ENCODE results near the gene DGKB.

DGKB gene

DNA sequence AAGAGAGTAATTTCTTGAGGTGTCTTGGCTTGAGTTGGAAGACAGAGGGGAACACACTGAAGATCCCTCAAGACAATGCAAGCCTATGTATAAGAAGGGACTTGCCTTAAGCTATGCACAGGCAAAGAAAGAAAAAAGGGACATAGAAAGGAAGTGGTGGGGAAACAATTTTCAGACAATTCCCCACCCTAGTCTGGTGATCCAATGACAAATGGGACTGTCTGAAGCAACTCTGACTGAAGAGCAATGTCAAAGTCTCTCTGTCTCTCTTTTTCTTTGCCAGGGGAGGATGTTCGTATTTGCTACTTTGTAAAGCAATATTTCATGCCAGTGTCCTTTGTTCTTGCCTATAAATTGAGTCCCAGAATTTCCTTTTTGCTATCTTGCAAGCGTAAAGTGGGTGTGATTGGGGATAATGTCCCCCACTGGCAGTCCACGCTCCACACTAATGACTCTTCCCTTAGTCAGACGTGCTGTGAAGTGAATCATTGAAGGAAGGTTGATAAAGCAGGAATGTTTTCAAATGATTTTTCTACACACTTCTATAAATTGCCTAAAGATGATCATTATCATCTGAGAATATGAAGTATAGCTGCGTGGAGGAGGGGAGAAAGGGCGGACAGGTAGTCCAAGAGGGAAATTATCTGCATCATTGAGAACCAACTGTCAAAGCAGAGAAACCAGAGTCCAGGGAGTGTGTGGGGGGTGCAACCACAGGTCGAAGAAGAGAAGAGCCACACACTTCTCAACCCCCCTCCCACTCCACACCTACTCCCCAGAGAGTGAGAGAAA lies 669.3 kb downstream of the DGKB start:
- Histone ChIP-seq H3K36me3 (ENCODE audit: control insufficient read depth, insufficient read depth, low read length) (no peaks in the 10 kb centered on the region), H3K27me3 (ENCODE audit: control insufficient read depth, insufficient read depth, low read length) (no peaks in the 10 kb centered on the region), H3K9ac (ENCODE audit: low read length) (no peak overlapping the region), H3K4me1 (ENCODE audit: control insufficient read depth, insufficient read depth, low read length) (no peaks in the 10 kb centered on the region), H3K4me3 (ENCODE audit: low read length) (no peak overlapping the region), H3K9me3 (ENCODE audit: control insufficient read depth, low read length) (no peaks in the 10 kb centered on the region)

GRCh38 chr7:14229047-14229446 lies 673.5 kb downstream of the DGKB start:
- no peaks in the 10 kb centered on the region for H3K36me3 ChIP-seq (ENCODE audit: control insufficient read depth, insufficient read depth, low read length)
- no peak overlapping the region for H3K9ac ChIP-seq (ENCODE audit: low read length)
- H3K4me1 ChIP-seq (ENCODE audit: control insufficient read depth, insufficient read depth, low read length): no peaks in the 10 kb centered on the region
- no peaks in the 10 kb centered on the region for H3K9me3 ChIP-seq (ENCODE audit: control insufficient read depth, low read length)
- H3K27me3 ChIP-seq (ENCODE audit: control insufficient read depth, insufficient read depth, low read length): no peaks in the 10 kb centered on the region
- no peak overlapping the region for H3K4me3 ChIP-seq (ENCODE audit: low read length)

DNA sequence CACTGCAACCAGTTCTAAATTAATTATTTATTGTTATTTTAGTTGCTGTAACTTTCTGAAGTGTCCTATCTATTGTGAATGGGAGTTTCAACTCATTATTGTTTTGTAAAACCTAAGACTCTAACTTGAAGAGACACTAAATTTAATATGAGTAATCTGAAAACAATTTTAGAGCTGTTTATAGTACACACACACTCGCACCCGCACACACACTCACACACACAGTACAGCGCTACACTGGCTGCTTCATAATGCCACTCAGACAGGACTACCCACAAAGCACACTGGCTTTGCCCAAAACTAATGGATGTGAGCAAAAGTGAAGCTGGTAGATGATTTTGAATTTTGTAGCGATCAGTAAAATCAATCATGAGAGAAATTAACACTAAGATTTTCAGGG lies 674.2 kb downstream of the DGKB start:
- no peaks in the 10 kb centered on the region for H3K27me3 ChIP-seq (ENCODE audit: control insufficient read depth, insufficient read depth, low read length)
- H3K4me1 ChIP-seq (ENCODE audit: control insufficient read depth, insufficient read depth, low read length): no peaks in the 10 kb centered on the region
- H3K36me3 ChIP-seq (ENCODE audit: control insufficient read depth, insufficient read depth, low read length): no peaks in the 10 kb centered on the region
- H3K9ac ChIP-seq (ENCODE audit: low read length): no peak overlapping the region
- H3K4me3 ChIP-seq (ENCODE audit: low read length): no peak overlapping the region
- no peaks in the 10 kb centered on the region for H3K9me3 ChIP-seq (ENCODE audit: control insufficient read depth, low read length)

- H3K27me3 ChIP-seq (ENCODE audit: control insufficient read depth, insufficient read depth, low read length): no peaks in the 10 kb centered on the region
- H3K9me3 ChIP-seq (ENCODE audit: control insufficient read depth, low read length): no peaks in the 10 kb centered on the region
- no peak overlapping the region for H3K9ac ChIP-seq (ENCODE audit: low read length)
- no peaks in the 10 kb centered on the region for H3K4me1 ChIP-seq (ENCODE audit: control insufficient read depth, insufficient read depth, low read length)
- no peak overlapping the region for H3K4me3 ChIP-seq (ENCODE audit: low read length)
- H3K36me3 ChIP-seq (ENCODE audit: control insufficient read depth, insufficient read depth, low read length): no peaks in the 10 kb centered on the region
Observed at GRCh38 chr7:14226126-14226525, 676.4 kb downstream of the DGKB start.

- Histone ChIP-seq H3K9ac (ENCODE audit: low read length) (no peak overlapping the region), H3K27me3 (ENCODE audit: control insufficient read depth, insufficient read depth, low read length) (no peaks in the 10 kb centered on the region), H3K9me3 (ENCODE audit: control insufficient read depth, low read length) (no peaks in the 10 kb centered on the region), H3K36me3 (ENCODE audit: control insufficient read depth, insufficient read depth, low read length) (no peaks in the 10 kb centered on the region), H3K4me3 (ENCODE audit: low read length) (no peak overlapping the region), H3K4me1 (ENCODE audit: control insufficient read depth, insufficient read depth, low read length) (no peaks in the 10 kb centered on the region)
Observed at GRCh38 chr7:14219125-14219524, 683.4 kb downstream of the DGKB start.

GRCh38 chr7:14218338-14218737 lies 684.2 kb downstream of the DGKB start:
- Histone ChIP-seq H3K9me3 (ENCODE audit: control insufficient read depth, low read length) (no peaks in the 10 kb centered on the region), H3K4me1 (ENCODE audit: control insufficient read depth, insufficient read depth, low read length) (no peaks in the 10 kb centered on the region), H3K36me3 (ENCODE audit: control insufficient read depth, insufficient read depth, low read length) (no peaks in the 10 kb centered on the region), H3K4me3 (ENCODE audit: low read length) (no peak overlapping the region), H3K9ac (ENCODE audit: low read length) (no peak overlapping the region), H3K27me3 (ENCODE audit: control insufficient read depth, insufficient read depth, low read length) (no peaks in the 10 kb centered on the region)

DNA sequence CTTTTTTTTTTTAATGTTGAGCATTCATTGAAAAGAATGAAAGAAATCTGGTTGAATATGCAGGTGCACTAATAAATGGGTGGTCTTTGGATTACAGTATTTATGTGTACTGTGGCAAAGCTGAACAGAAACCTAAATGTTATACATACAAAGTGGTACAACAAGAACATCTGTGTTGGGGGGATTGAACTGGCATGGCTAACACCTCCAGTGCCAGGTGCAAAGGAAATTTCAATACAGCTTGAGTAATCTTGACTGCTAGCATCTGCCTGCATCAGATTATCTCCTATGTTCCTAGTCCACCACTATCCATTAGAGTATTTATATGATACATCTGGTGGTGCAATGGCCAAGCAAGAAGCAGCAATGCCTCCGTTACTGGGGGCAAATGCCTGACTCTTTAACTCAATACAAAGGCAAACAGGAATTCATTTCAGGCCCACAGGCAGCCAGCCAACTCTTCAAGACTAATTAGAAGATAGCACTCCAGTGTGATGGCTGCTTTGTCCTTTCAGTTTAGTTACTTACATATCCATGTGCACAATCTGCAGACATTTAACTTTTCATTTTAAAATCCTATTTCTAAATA lies 692.6 kb downstream of the DGKB start:
- Histone ChIP-seq H3K4me1 (ENCODE audit: control insufficient read depth, insufficient read depth, low read length) (no peaks in the 10 kb centered on the region), H3K36me3 (ENCODE audit: control insufficient read depth, insufficient read depth, low read length) (no peaks in the 10 kb centered on the region), H3K4me3 (ENCODE audit: low read length) (no peak overlapping the region), H3K27me3 (ENCODE audit: control insufficient read depth, insufficient read depth, low read length) (no peaks in the 10 kb centered on the region), H3K9ac (ENCODE audit: low read length) (no peak overlapping the region), H3K9me3 (ENCODE audit: control insufficient read depth, low read length) (no peaks in the 10 kb centered on the region)

- no peak overlapping the region for H3K4me3 ChIP-seq (ENCODE audit: low read length)
- H3K4me1 ChIP-seq (ENCODE audit: control insufficient read depth, insufficient read depth, low read length): no peaks in the 10 kb centered on the region
- no peaks in the 10 kb centered on the region for H3K27me3 ChIP-seq (ENCODE audit: control insufficient read depth, insufficient read depth, low read length)
- H3K36me3 ChIP-seq (ENCODE audit: control insufficient read depth, insufficient read depth, low read length): no peaks in the 10 kb centered on the region
- no peaks in the 10 kb centered on the region for H3K9me3 ChIP-seq (ENCODE audit: control insufficient read depth, low read length)
- H3K9ac ChIP-seq (ENCODE audit: low read length): no peak overlapping the region
Observed at GRCh38 chr7:14207711-14208110, 694.8 kb downstream of the DGKB start.

DNA sequence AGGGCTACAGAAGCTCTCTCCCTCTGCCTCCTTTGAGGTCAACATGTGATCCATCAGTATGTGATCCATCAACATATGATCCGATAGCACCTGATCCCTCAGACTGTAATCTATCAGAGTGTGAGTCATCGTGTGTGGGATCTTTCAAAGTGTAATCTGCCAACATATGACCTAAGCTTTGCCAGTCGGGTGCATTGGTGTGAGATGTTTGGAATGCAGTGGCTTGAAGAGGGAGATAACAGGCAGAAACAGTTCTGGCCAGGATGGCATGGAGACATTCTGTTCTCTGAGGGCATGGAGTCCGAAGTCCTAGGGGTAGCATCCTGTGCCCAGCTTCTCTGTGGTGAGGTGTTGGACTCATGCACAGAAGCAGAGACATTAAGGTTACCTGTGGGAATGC lies 695.4 kb downstream of the DGKB start:
- no peaks in the 10 kb centered on the region for H3K4me1 ChIP-seq (ENCODE audit: control insufficient read depth, insufficient read depth, low read length)
- H3K36me3 ChIP-seq (ENCODE audit: control insufficient read depth, insufficient read depth, low read length): no peaks in the 10 kb centered on the region
- H3K9me3 ChIP-seq (ENCODE audit: control insufficient read depth, low read length): no peaks in the 10 kb centered on the region
- no peak overlapping the region for H3K9ac ChIP-seq (ENCODE audit: low read length)
- no peaks in the 10 kb centered on the region for H3K27me3 ChIP-seq (ENCODE audit: control insufficient read depth, insufficient read depth, low read length)
- H3K4me3 ChIP-seq (ENCODE audit: low read length): no peak overlapping the region

GRCh38 chr7:14206121-14206520 lies 696.4 kb downstream of the DGKB start:
- Histone ChIP-seq H3K9ac (ENCODE audit: low read length) (no peak overlapping the region), H3K4me1 (ENCODE audit: control insufficient read depth, insufficient read depth, low read length) (no peaks in the 10 kb centered on the region), H3K4me3 (ENCODE audit: low read length) (no peak overlapping the region), H3K27me3 (ENCODE audit: control insufficient read depth, insufficient read depth, low read length) (no peaks in the 10 kb centered on the region), H3K36me3 (ENCODE audit: control insufficient read depth, insufficient read depth, low read length) (no peaks in the 10 kb centered on the region), H3K9me3 (ENCODE audit: control insufficient read depth, low read length) (no peaks in the 10 kb centered on the region)

DNA sequence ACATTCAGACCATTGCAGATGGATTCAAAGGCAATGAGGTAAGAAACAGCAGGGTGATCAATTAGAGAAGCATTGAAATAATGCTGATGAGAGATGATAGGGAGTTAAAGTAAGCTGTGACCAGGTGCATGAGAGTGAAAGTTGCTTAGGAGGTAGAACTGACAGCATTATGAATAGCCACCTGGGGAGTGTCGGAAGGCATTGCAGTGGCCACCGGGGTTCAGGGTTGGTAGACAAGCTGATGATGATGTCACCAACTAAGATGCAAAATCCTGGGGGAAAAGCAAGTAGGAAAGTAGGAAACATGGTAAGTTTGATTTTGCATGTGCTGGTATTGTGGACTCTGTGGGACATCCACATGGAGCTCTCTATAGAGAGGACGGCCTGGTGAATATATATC lies 701.2 kb downstream of the DGKB start:
- no peak overlapping the region for H3K9ac ChIP-seq (ENCODE audit: low read length)
- H3K4me1 ChIP-seq (ENCODE audit: control insufficient read depth, insufficient read depth, low read length): no peaks in the 10 kb centered on the region
- no peaks in the 10 kb centered on the region for H3K36me3 ChIP-seq (ENCODE audit: control insufficient read depth, insufficient read depth, low read length)
- no peak overlapping the region for H3K4me3 ChIP-seq (ENCODE audit: low read length)
- H3K9me3 ChIP-seq (ENCODE audit: control insufficient read depth, low read length): no peaks in the 10 kb centered on the region
- H3K27me3 ChIP-seq (ENCODE audit: control insufficient read depth, insufficient read depth, low read length): no peaks in the 10 kb centered on the region

DNA sequence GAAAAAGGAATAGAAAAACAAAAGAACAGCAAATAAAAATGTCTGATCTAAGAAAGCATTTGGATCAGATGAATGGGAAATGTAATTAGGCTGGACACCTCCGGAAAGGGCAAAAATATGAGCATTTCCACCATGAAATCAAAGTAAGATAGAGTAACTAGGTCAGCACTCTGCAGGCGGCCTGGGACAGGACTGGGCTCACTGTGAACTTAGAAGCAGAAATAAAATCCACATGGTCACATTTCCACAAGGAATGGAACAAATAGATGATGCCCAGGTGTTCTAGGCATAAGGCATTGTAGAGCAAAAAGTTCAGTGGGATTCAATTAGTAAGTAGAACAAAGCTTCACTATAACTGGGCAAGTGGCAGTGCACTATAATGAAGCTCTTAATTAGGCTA lies 703.2 kb downstream of the DGKB start:
- H3K4me3 ChIP-seq (ENCODE audit: low read length): no peak overlapping the region
- no peaks in the 10 kb centered on the region for H3K27me3 ChIP-seq (ENCODE audit: control insufficient read depth, insufficient read depth, low read length)
- no peak overlapping the region for H3K9ac ChIP-seq (ENCODE audit: low read length)
- H3K4me1 ChIP-seq (ENCODE audit: control insufficient read depth, insufficient read depth, low read length): no peaks in the 10 kb centered on the region
- H3K9me3 ChIP-seq (ENCODE audit: control insufficient read depth, low read length): no peaks in the 10 kb centered on the region
- H3K36me3 ChIP-seq (ENCODE audit: control insufficient read depth, insufficient read depth, low read length): no peaks in the 10 kb centered on the region
